Testis (tissue), 2 donors: ENCODE measurements around the gene KRT13.

Source experiments
- POLR2A ChIP-seq: fragments of 450-650 bp; IDR thresholded peaks from one replicate; pipeline ENCODE4 v1.6.1; 2017; ENCODE audit warnings: antibody characterized with exemption, mild to moderate bottlenecking, moderate library complexity
- TF ChIP-seq, protein P1 (sequence below), 3 experiments: fragments of 450-650 bp in 2 of 3; fragments of 200-600 bp in 1 of 3; sonication (generic) in 1 of 3; IDR thresholded peaks; one replicate each; pipeline ENCODE4 v1.5.1; 2016 to 2019; ENCODE audit warnings: antibody characterized with exemption in 3 of 3, mild to moderate bottlenecking in 2 of 3, moderate library complexity in 1 of 3

DNA sequence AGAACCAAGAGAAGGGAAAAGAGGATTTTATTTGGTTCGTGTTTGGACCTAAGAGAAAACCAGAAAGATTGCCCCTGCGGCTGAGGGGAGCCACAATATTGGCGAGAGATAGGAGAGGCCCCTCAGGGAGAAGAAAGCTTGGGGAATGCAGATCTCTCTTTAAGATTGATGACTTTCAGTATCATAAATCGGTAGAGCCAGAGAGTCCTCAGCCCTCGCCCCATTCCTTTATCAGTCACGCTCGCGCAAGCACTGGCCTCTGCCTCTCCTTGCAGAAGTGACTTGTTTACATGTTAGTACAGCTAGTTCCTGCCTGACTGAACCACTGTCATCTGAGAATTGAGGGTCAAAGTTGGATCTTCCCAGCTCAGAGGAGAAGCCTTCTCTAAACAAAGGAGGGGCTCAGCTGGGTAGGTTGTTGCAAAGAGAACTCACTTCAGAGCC, 44.2 kb upstream of the KRT13 start:
- TF ChIP-seq, protein P1, sequence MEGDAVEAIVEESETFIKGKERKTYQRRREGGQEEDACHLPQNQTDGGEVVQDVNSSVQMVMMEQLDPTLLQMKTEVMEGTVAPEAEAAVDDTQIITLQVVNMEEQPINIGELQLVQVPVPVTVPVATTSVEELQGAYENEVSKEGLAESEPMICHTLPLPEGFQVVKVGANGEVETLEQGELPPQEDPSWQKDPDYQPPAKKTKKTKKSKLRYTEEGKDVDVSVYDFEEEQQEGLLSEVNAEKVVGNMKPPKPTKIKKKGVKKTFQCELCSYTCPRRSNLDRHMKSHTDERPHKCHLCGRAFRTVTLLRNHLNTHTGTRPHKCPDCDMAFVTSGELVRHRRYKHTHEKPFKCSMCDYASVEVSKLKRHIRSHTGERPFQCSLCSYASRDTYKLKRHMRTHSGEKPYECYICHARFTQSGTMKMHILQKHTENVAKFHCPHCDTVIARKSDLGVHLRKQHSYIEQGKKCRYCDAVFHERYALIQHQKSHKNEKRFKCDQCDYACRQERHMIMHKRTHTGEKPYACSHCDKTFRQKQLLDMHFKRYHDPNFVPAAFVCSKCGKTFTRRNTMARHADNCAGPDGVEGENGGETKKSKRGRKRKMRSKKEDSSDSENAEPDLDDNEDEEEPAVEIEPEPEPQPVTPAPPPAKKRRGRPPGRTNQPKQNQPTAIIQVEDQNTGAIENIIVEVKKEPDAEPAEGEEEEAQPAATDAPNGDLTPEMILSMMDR (IDR thresholded peaks at IDR 0.05) = no peak
- TF ChIP-seq POLR2A = no peak
